GM23338 (cell line): ENCODE results near the gene SLC9A9. TPM values are rescaled to one million over a fixed set of nuclear protein-coding genes. Genes with fewer than 3 reads are reported as not detected.

Experiments used
- ATAC-seq: fragments of 200-7000 bp; cut with Tn5 transposase; 3 replicates; pipeline ENCODE4 v1.9.1; 2020
- DNase-seq: peaks from one replicate; pipeline ENCODE4 v3.0.0-alpha.2; 2015; ENCODE audit warnings: low spot score
- H2AFZ ChIP-seq: fragments of 200-600 bp; sonication (generic); 2 replicates; pipeline ENCODE4 v1.8.0; 2016; ENCODE audit warnings: antibody characterized with exemption, mild to moderate bottlenecking, moderate library complexity
- H3F3A ChIP-seq: fragments of 200-600 bp; sonication (generic); replicated peaks from 2 replicates; pipeline ENCODE4 v1.8.0; 2017; ENCODE audit warnings: antibody characterized with exemption, mixed run types, low read depth
- H3K27ac ChIP-seq: fragments of 200-600 bp; sonication (generic); 2 replicates; pipeline ENCODE4 v1.6.1; 2016; ENCODE audit warnings: low read depth
- H3K27me3 ChIP-seq: fragments of 200-600 bp; sonication (generic); 2 replicates; pipeline ENCODE4 v1.8.0; 2016; ENCODE audit warnings: mild to moderate bottlenecking, mixed run types, moderate library complexity; ENCODE audit not compliant: insufficient read depth
- H3K36me3 ChIP-seq: fragments of 200-600 bp; sonication (generic); 2 replicates; pipeline ENCODE4 v1.8.0; 2016; ENCODE audit warnings: mild to moderate bottlenecking; ENCODE audit not compliant: insufficient read depth
- H3K4me1 ChIP-seq: fragments of 200-600 bp; sonication (generic); 2 replicates; pipeline ENCODE4 v1.8.0; 2016; ENCODE audit warnings: mild to moderate bottlenecking, moderate library complexity; ENCODE audit not compliant: insufficient read depth
- H3K4me2 ChIP-seq: fragments of 200-600 bp; sonication (generic); 2 replicates; pipeline ENCODE4 v1.7.1; 2017; ENCODE audit warnings: mixed run types
- H3K4me3 ChIP-seq: fragments of 200-600 bp; sonication (generic); 2 replicates; pipeline ENCODE4 v1.6.1; 2016; ENCODE audit warnings: mixed run types
- H3K79me2 ChIP-seq: fragments of 200-600 bp; sonication (generic); replicated peaks from 2 replicates; pipeline ENCODE4 v1.8.0; 2017; ENCODE audit warnings: mild to moderate bottlenecking; ENCODE audit not compliant: insufficient read depth
- H3K9me2 ChIP-seq: fragments of 200-600 bp; sonication (generic); 2 replicates; pipeline ENCODE4 v1.8.0; 2017; ENCODE audit not compliant: insufficient read depth
- H4K20me1 ChIP-seq: fragments of 200-600 bp; sonication (generic); replicated peaks from 2 replicates; pipeline ENCODE4 v1.8.0; 2017; ENCODE audit warnings: mild to moderate bottlenecking; ENCODE audit not compliant: insufficient read depth
- H3K27ac Mint-ChIP-seq: 2 replicates; pipeline ENCODE4 v1.8.0; 2020; ENCODE audit warnings: inconsistent platforms, mild to moderate bottlenecking, moderate library complexity, mixed read lengths
- H3K27me3 Mint-ChIP-seq: 3 replicates; pipeline ENCODE4 v1.8.0; 2022; ENCODE audit warnings: low read depth, mild to moderate bottlenecking, moderate library complexity, mixed read lengths, inconsistent platforms; ENCODE audit not compliant: insufficient read depth, poor library complexity
- H3K36me3 Mint-ChIP-seq: 3 replicates; pipeline ENCODE4 v1.8.0; 2021; ENCODE audit warnings: low read depth, mild to moderate bottlenecking, inconsistent platforms, moderate library complexity, mixed read lengths
- H3K4me1 Mint-ChIP-seq: 3 replicates; pipeline ENCODE4 v1.8.0; 2020; ENCODE audit warnings: mild to moderate bottlenecking, inconsistent platforms, mixed read lengths
- H3K4me3 Mint-ChIP-seq: 3 replicates; pipeline ENCODE4 v1.8.0; 2021; ENCODE audit warnings: moderate library complexity, mild to moderate bottlenecking, inconsistent platforms, mixed read lengths
- H3K9me3 Mint-ChIP-seq: 3 replicates; pipeline ENCODE4 v1.8.0; 2020; ENCODE audit warnings: moderate library complexity, mild to moderate bottlenecking, inconsistent platforms, mixed read lengths
- ETS1 ChIP-seq: IDR thresholded peaks from 2 replicates; pipeline ENCODE4 v1.6.1; 2016; ENCODE audit warnings: antibody characterized with exemption
- EZH2 ChIP-seq: fragments of 200-600 bp; sonication (generic); IDR thresholded peaks from one replicate; pipeline ENCODE4 v1.8.0; 2017; ENCODE audit warnings: antibody characterized with exemption, mild to moderate bottlenecking, low read depth; ENCODE audit not compliant: unreplicated experiment
- EZH2phosphoT487 ChIP-seq: fragments of 200-600 bp; sonication (generic); IDR thresholded peaks from one replicate; pipeline ENCODE4 v1.8.1; 2018; ENCODE audit warnings: antibody characterized with exemption; ENCODE audit not compliant: unreplicated experiment
- JUNB ChIP-seq: IDR thresholded peaks from one replicate; pipeline ENCODE4 v1.6.1; 2016; ENCODE audit warnings: antibody characterized with exemption; ENCODE audit not compliant: unreplicated experiment
- NANOG ChIP-seq: IDR thresholded peaks from 2 replicates; pipeline ENCODE4 v1.6.1; 2016; ENCODE audit warnings: antibody characterized with exemption, borderline replicate concordance
- POLR2AphosphoS5 ChIP-seq: IDR thresholded peaks from 2 replicates; pipeline ENCODE4 v1.6.1; 2016; ENCODE audit warnings: antibody characterized with exemption, low read depth
- STAT1 ChIP-seq: IDR thresholded peaks from one replicate; pipeline ENCODE4 v1.6.1; 2016; ENCODE audit warnings: antibody characterized with exemption; ENCODE audit not compliant: unreplicated experiment
- ZNF331 ChIP-seq: fragments of 250-450 bp; sonication (Bioruptor Pico); IDR thresholded peaks from 2 replicates; pipeline ENCODE4 v1.5.0; 2020; ENCODE audit warnings: low read depth, mild to moderate bottlenecking, moderate library complexity
- ZNF462 ChIP-seq: fragments of 250-450 bp; sonication (Bioruptor Pico); IDR thresholded peaks from 2 replicates; pipeline ENCODE4 v1.5.0; 2020; ENCODE audit warnings: mild to moderate bottlenecking, moderate library complexity
- polyA plus RNA-seq: library from polyadenylated mRNA; unstranded; fragments of >200 nt; fragmentation: Nextera tagmentation; extraction: Ambion mirVana; gene quantifications from 2 replicates; pipeline ENCODE4 v1.2.1, GENCODE V29; 2016
- total RNA-seq: library from RNA; depleted of rRNA; stranded (reverse); fragments of >200 nt; shearing (Covaris generic); gene quantifications from 2 replicates; pipeline ENCODE4 v1.2.3, GENCODE V29; 2014

SLC9A9 gene
- total and polyA plus RNA-seq, 2 experiments from 2014 or later: 1.3 to 1.6 TPM

GRCh38 chr3:143594206-143594605 is 254.1 kb downstream of the SLC9A9 start:
- H3K4me3 Mint-ChIP-seq: no peak overlapping the region
- no peak overlapping the region for H3K4me2 ChIP-seq
- peaks cover 23% of the 10 kb centered on the region for H3K4me1 Mint-ChIP-seq
- H4K20me1 ChIP-seq: no peaks in the 10 kb centered on the region
- no peaks in the 10 kb centered on the region for H3K9me3 Mint-ChIP-seq
- H3K27me3 Mint-ChIP-seq: peaks cover 2% of the 10 kb centered on the region
- DNase-seq: no peak
- no peak overlapping the region for H2AFZ ChIP-seq
- no peak overlapping the region for H3K27ac ChIP-seq
- H3K36me3 ChIP-seq: no peaks in the 10 kb centered on the region
- peaks cover 22% of the 10 kb centered on the region for H3K4me1 ChIP-seq
- ATAC-seq: no peak
- H3K36me3 Mint-ChIP-seq: no peaks in the 10 kb centered on the region
- no peak overlapping the region for H3K27ac Mint-ChIP-seq
- no peaks in the 10 kb centered on the region for H3K9me2 ChIP-seq
- H3K79me2 ChIP-seq: no peaks in the 10 kb centered on the region
- no peaks in the 10 kb centered on the region for H3F3A ChIP-seq
- H3K27me3 ChIP-seq: no peaks in the 10 kb centered on the region
- TF ChIP-seq EZH2phosphoT487 (no peak), NANOG (no peak), STAT1 (no peak), JUNB (no peak), ZNF331 (CRISPR knock-in tag) (no peak), EZH2 (no peak), POLR2AphosphoS5 (no peak), ETS1 (no peak), ZNF462 (CRISPR knock-in tag) (no peak)
- no peak overlapping the region for H3K4me3 ChIP-seq
